Measurements from ENCODE around the gene PRKN.

DNA sequence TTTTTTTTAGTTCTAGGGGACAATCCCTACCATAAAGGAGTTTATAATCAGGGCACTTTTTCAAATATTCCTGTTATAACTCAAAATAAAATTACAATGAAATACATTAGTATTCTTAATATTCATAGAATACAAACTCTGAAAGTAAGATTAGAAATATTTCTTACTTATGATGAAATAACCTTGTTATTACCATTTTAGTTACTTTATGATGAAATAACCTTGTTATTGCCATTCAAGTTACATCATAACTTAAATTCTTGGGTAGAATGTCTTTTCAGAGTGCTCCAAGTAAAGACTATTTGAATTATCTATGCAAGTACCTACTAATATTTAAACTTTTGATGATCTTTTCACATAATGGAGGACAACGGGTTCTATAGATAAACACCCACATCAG, 43.4 kb upstream of the PRKN start:
- TF ChIP-seq GATA3 (IDR thresholded peaks at IDR 0.05; ENCODE audit: low read depth, low read length) (no peak), GATA2 (IDR thresholded peaks at IDR 0.05; ENCODE audit: low read depth, low read length) (no peak)
